DMS53 treated with DMSO at 0.1 percent for 48 hours (cell line): ENCODE measurements around the gene TOMM6.

Experiments
- DNase-seq: peaks from one replicate; lab custom pipeline; 2025; ENCODE audit not compliant: unreplicated experiment; lab: John Stamatoyannopoulos, UW

The TOMM6 gene

DNA sequence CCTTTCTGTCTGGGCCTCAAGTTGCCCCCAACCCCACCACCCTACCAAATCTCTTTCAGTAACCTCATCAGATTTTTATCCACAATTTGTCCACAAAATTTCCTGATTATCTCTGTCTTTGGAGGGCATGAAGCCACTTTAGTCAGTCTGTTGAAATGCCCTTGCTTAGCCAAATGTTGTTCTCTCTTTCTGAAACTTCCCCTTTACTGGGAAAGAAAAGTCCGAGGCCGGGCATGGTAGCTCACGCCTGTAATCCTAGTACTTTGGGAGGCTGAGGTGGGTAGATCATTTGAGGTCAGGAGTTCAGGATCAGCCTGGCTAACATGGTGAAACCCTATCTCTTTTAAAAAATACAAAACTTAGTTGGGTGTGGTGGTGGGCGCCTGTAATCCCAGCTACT, 33.8 kb downstream of the TOMM6 start:
- DNase-seq = no peak

DNA sequence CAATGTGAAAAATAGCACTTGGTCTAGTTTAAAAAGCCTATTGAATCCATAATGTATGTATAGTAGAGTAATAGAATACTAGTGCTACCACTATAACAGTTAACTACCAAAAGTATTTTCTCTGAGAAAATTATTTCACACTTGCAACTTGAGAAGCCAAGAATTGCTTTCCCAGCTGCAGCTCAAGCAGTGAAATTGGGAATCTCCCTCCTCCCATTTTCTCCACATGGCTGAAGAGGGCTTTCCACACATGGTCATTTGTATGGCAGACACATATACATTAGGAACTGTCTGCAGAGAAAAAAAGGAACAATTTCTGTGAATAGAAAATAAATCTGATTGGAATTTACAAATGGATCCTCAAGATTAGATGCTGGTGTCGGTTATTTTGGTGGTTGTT, 34.5 kb downstream of the TOMM6 start:
- no peak for DNase-seq

DNA sequence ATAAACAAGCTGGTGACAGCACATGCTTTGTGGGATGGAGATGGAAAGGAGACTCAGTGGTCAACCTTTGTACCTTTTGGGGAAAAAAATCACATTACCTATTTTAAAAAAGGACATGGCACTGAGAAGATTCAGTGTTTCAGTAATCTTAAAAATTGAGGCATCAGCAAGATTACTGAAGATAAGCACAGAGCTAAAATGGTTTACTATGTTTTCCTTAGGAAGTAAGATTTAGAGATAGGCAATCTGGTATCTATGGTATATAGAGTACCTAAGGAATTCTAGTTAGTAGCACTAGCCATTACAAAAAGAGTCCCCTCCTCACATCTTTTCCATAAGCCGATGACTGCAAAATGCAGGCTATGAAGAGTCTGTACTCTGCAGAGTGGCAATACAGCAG, 35.7 kb downstream of the TOMM6 start:
- no peak for DNase-seq

DNA sequence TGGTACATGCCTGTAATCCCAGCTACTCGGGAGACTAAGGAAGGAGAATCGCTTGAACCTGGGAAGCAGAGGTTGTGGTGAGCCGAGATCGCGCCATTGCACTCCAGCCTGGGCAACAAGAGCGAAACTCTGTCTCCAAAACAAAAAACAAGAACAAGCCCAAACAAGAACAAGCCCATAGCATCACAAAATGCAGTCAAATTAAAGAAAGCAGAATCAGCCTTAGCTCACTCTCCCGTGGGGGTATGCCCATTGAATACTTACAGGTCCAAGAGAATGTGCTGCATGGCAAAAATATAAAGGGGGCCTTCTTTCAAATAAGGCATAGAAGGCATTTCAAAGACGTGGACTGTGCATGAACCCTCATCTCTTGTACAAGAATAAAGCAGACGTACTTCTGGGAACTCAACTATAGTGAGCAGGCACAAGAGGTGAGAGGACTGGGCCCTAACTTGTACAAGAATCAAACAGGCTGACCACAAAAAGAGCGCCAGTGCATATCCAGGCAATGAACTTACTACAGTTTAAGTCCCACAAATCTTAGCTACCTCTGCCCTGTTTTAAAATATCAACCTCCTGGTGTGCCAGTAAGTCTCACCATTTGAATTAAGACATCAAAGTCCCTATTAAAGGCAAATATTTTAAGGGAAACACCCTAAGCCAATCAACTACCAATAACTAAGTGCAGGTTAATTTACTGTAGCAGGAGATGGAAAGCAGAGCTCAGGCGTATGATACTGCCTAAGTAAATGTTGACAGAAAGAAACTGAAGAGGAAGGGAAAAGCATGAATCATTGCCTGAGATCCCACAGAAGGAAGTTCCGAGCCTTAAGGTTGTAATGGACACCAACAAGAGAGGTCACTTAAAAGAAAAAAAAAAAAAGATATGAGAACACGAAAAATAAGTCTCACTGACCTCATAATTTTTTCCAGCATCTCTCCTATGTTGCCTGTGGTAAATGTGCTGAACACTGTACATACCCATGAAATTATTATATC, 37.4 kb downstream of the TOMM6 start:
- DNase-seq = peak; percentile 72

DNA sequence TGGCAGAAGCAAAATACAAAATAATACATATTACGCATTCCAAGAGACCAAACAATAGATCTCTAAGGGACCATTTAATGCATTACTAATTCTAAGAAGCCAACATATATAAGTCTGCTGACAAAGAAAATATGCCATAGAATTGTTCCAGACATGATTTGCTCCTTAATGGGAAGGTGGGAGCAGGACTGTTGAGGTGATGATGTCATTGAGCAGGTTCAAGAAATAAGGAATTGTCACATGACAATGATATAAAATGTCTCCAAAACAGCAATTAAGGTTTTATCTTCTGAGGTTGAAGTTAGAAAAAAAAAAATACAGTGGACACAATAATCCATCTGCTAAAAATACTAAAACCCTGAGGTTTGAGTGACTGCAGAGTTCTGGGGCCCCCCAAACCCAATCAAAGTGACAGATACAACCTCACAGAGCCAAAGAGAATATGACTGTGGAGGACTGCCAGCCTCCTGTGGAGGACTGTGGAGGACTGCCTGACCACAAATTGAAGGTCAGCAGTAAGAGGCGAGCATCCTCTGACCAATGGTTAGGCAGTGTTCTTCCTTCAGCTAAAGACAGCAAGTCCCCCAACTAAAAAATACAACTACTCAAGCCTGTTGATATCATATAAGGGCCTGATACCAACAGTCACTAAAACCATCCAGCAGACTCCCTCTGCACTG, 39.0 kb downstream of the TOMM6 start:
- DNase-seq = no peak

DNA sequence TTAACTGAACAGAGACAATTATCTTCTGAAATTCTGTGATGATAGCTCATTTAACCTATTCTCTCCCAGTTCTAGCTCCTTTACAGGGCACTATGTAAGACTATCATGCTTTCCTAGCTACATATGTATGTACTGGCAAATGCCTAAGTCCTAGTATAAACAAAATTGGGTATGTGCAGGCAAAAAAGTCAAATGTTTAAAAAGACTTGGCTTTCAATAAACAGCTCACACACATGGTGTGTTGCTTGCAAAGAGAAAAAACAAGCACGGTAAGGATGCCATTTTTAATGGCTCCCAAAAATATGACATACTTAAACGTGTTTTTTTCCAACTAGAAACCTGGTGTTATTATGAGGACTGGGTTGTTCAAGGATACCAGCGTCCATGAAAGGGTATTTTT, 44.8 kb downstream of the TOMM6 start:
- no peak for DNase-seq

DNA sequence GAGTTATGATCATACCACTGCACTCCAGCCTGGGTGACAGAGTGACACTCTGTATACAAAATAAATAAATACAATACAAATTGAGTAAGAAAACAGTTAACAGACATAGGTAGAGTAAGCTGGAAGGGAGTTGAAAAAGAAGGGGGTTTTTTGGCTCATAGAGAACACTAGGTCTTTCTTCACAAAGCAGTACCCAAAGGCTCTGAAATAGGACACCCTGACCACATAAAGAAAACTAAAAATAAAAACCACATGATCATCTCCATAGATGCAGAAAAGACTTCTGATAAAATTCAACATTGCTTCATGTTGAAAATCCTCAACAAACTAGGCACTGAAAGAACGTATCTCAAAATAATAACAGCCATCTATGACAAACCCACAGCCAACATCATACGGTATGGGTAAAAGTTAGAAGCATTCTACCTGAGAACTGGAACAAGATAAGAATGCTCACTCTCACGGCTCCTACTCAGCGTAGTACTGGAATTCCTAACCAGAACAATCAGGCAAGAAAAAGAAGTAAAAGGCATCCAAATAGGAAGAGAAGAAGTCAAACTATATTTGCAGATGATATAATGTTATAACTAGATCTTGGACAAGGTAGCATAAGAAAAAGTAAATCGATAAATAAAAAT, 48.6 kb downstream of the TOMM6 start:
- DNase-seq = no peak

DNA sequence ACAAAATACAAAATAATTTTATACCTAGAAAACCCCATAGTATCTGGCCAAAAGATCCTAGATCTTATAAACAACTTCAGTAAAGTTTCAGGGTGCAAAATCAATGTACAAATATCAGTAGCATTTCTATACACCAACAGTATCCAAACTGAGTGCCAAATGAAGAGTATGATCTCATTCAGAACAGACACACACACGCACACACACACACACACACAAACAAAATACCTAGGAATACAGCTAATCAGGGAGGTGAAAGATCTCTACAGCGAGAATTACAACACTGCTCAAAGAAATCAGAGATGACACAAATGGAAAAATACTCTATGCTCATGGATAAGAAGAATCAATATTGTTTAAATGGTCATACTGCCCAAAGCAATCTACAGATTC, 49.2 kb downstream of the TOMM6 start:
- DNase-seq = no peak
